ENCODE data around the gene MMP17. TPM values are rescaled to one million over a fixed set of nuclear protein-coding genes. Genes with fewer than 3 reads are reported as not detected.
"Not testable (repeated sequence)": the region's sequence is repeated elsewhere in the genome, so short reads cannot be mapped to it uniquely, and the experiment has no call there.

MMP17 gene
- total RNA-seq, 1 donor = 5.0 TPM

- peaks cover 55% of the 10 kb centered on the region for H3K4me1 ChIP-seq (ENCODE audit: insufficient read depth, low read length)
- no peaks in the 10 kb centered on the region for H3K27me3 ChIP-seq (ENCODE audit: insufficient read depth, low read length)
- no peak overlapping the region for H3K4me3 ChIP-seq (ENCODE audit: low read length)
- no peaks in the 10 kb centered on the region for H3K9me3 ChIP-seq (ENCODE audit: low read depth, low read length)
Observed at GRCh38 chr12:131873293-131873692, 45.1 kb downstream of the MMP17 start.

GRCh38 chr12:131874972-131875371, 46.8 kb downstream of the MMP17 start:
- not testable (repeated sequence) for H3K4me3 ChIP-seq (ENCODE audit: low read length); H3K27me3 ChIP-seq (ENCODE audit: insufficient read depth, low read length); H3K9me3 ChIP-seq (ENCODE audit: low read depth, low read length)
- H3K4me1 ChIP-seq (ENCODE audit: insufficient read depth, low read length) = peaks cover 72% of the 10 kb centered on the region

- H3K27me3 ChIP-seq (ENCODE audit: insufficient read depth, low read length); H3K9me3 ChIP-seq (ENCODE audit: low read depth, low read length); H3K4me3 ChIP-seq (ENCODE audit: low read length): not testable (repeated sequence)
- H3K4me1 ChIP-seq (ENCODE audit: insufficient read depth, low read length) = peaks cover 71% of the 10 kb centered on the region
Observed at GRCh38 chr12:131877216-131877615, 49.0 kb downstream of the MMP17 start.

GRCh38 chr12:131878436-131878835, 50.2 kb downstream of the MMP17 start:
- H3K4me1 ChIP-seq (ENCODE audit: insufficient read depth, low read length) = peaks cover 71% of the 10 kb centered on the region
- not testable (repeated sequence) for H3K4me3 ChIP-seq (ENCODE audit: low read length); H3K9me3 ChIP-seq (ENCODE audit: low read depth, low read length); H3K27me3 ChIP-seq (ENCODE audit: insufficient read depth, low read length)

- H3K27me3 ChIP-seq (ENCODE audit: insufficient read depth, low read length) = no peaks in the 10 kb centered on the region
- H3K4me3 ChIP-seq (ENCODE audit: low read length) = no peak overlapping the region
- H3K9me3 ChIP-seq (ENCODE audit: low read depth, low read length) = no peaks in the 10 kb centered on the region
- H3K4me1 ChIP-seq (ENCODE audit: insufficient read depth, low read length) = peaks cover 47% of the 10 kb centered on the region
Observed at GRCh38 chr12:131882804-131883520, 54.8 kb downstream of the MMP17 start.

- no peaks in the 10 kb centered on the region for H3K27me3 ChIP-seq (ENCODE audit: insufficient read depth, low read length)
- peaks cover 41% of the 10 kb centered on the region for H3K4me1 ChIP-seq (ENCODE audit: insufficient read depth, low read length)
- H3K4me3 ChIP-seq (ENCODE audit: low read length) = no peak overlapping the region
- no peaks in the 10 kb centered on the region for H3K9me3 ChIP-seq (ENCODE audit: low read depth, low read length)
Observed at GRCh38 chr12:131883521-131883900, 55.3 kb downstream of the MMP17 start.

GRCh38 chr12:131885076-131885475, 56.9 kb downstream of the MMP17 start:
- H3K4me3 ChIP-seq (ENCODE audit: low read length); H3K27me3 ChIP-seq (ENCODE audit: insufficient read depth, low read length); H3K9me3 ChIP-seq (ENCODE audit: low read depth, low read length): not testable (repeated sequence)
- H3K4me1 ChIP-seq (ENCODE audit: insufficient read depth, low read length) = peaks cover 26% of the 10 kb centered on the region

GRCh38 chr12:131885543-131886057, 57.4 kb downstream of the MMP17 start:
- peaks cover 21% of the 10 kb centered on the region for H3K4me1 ChIP-seq (ENCODE audit: insufficient read depth, low read length)
- no peaks in the 10 kb centered on the region for H3K27me3 ChIP-seq (ENCODE audit: insufficient read depth, low read length)
- H3K4me3 ChIP-seq (ENCODE audit: low read length) = no peak overlapping the region
- no peaks in the 10 kb centered on the region for H3K9me3 ChIP-seq (ENCODE audit: low read depth, low read length)

GRCh38 chr12:131891722-131892121, 63.5 kb downstream of the MMP17 start:
- H3K4me3 ChIP-seq (ENCODE audit: low read length); H3K9me3 ChIP-seq (ENCODE audit: low read depth, low read length); H3K27me3 ChIP-seq (ENCODE audit: insufficient read depth, low read length): not testable (repeated sequence)
- H3K4me1 ChIP-seq (ENCODE audit: insufficient read depth, low read length) = peaks cover 13% of the 10 kb centered on the region

GRCh38 chr12:131892711-131893604, 64.8 kb downstream of the MMP17 start:
- H3K9me3 ChIP-seq (ENCODE audit: low read depth, low read length) = no peaks in the 10 kb centered on the region
- H3K4me1 ChIP-seq (ENCODE audit: insufficient read depth, low read length) = peaks cover 25% of the 10 kb centered on the region
- H3K4me3 ChIP-seq (ENCODE audit: low read length) = no peak overlapping the region
- H3K27me3 ChIP-seq (ENCODE audit: insufficient read depth, low read length) = no peaks in the 10 kb centered on the region

- Histone ChIP-seq H3K4me3 (ENCODE audit: low read length) (no peak overlapping the region), H3K9me3 (ENCODE audit: low read depth, low read length) (no peaks in the 10 kb centered on the region), H3K27me3 (ENCODE audit: insufficient read depth, low read length) (no peaks in the 10 kb centered on the region)
Observed at GRCh38 chr12:131893605-131894312, 65.6 kb downstream of the MMP17 start.

GRCh38 chr12:131894313-131894860, 66.2 kb downstream of the MMP17 start, which contains the start of gene ULK1:
Gene ULK1, plus strand, starts transcription at chr12:131894622. Its CDS starts 380 bp downstream, at chr12:131895002.
- no peaks in the 10 kb centered on the region for H3K9me3 ChIP-seq (ENCODE audit: low read depth, low read length)
- H3K4me3 ChIP-seq (ENCODE audit: low read length) = peak within 1 kb of the TSS; percentile 54
- H3K4me1 ChIP-seq (ENCODE audit: insufficient read depth, low read length) = peaks cover 28% of the 10 kb centered on the region
- H3K27me3 ChIP-seq (ENCODE audit: insufficient read depth, low read length) = no peaks in the 10 kb centered on the region

More at GRCh38 chr12:131893605-131894312, 65.6 kb downstream of the MMP17 start:
- H3K4me1 ChIP-seq (ENCODE audit: insufficient read depth, low read length) = peaks cover 28% of the 10 kb centered on the region

GRCh38 chr12:131894981-131895639, 66.9 kb downstream of the MMP17 start:
- Histone ChIP-seq H3K4me1 (ENCODE audit: insufficient read depth, low read length) (peaks cover 28% of the 10 kb centered on the region), H3K4me3 (ENCODE audit: low read length) (peak overlapping the region; percentile 54), H3K27me3 (ENCODE audit: insufficient read depth, low read length) (no peaks in the 10 kb centered on the region), H3K9me3 (ENCODE audit: low read depth, low read length) (no peaks in the 10 kb centered on the region)

- Histone ChIP-seq H3K4me3 (ENCODE audit: low read length) (peak overlapping the region; percentile 54), H3K4me1 (ENCODE audit: insufficient read depth, low read length) (peaks cover 28% of the 10 kb centered on the region), H3K9me3 (ENCODE audit: low read depth, low read length) (no peaks in the 10 kb centered on the region), H3K27me3 (ENCODE audit: insufficient read depth, low read length) (no peaks in the 10 kb centered on the region)
Observed at GRCh38 chr12:131895640-131896079, 67.5 kb downstream of the MMP17 start.

All from mononuclear cell (primary cell).